Neural cell (in vitro differentiated cells): ENCODE data around the gene ELK4. TPM values are rescaled to one million over a fixed set of nuclear protein-coding genes. Genes with fewer than 3 reads are reported as not detected.

Experiments used
- H2AFZ ChIP-seq: fragments of 200-600, 300-800 bp; sonication (generic), shearing (Covaris generic); 2 replicates; pipeline ENCODE4 v1.6.0; 2014; ENCODE audit warnings: low read depth, mild to moderate bottlenecking, antibody characterized with exemption, low read length, moderate library complexity
- H3F3A ChIP-seq: fragments of 200-600 bp; shearing (Covaris generic); 2 replicates; pipeline ENCODE4 v1.6.1; 2016; ENCODE audit warnings: mild to moderate bottlenecking, moderate library complexity, mixed read lengths, antibody characterized with exemption, low read length; ENCODE audit not compliant: insufficient read depth, poor library complexity, severe bottlenecking
- H3K27ac ChIP-seq: fragments of 200-600, 300-800 bp; sonication (generic), shearing (Covaris generic); 2 replicates; pipeline ENCODE4 v1.5.1; 2014; ENCODE audit warnings: mild to moderate bottlenecking, low read length, moderate library complexity
- H3K27me3 ChIP-seq: fragments of 300-800, 200-600 bp; sonication (generic), shearing (Covaris generic); 2 replicates; pipeline ENCODE4 v1.6.0; 2014; ENCODE audit warnings: mild to moderate bottlenecking, low read depth, low read length, moderate library complexity; ENCODE audit not compliant: insufficient read depth
- H3K36me3 ChIP-seq: fragments of 300-800, 200-600 bp; sonication (generic), shearing (Covaris generic); 2 replicates; pipeline ENCODE4 v1.5.1; 2014; ENCODE audit warnings: mild to moderate bottlenecking, antibody characterized with exemption, low read length, moderate library complexity; ENCODE audit not compliant: insufficient read depth
- H3K4me2 ChIP-seq: fragments of 300-800, 200-600 bp; sonication (generic), shearing (Covaris generic); 2 replicates; pipeline ENCODE4 v1.6.0; 2014; ENCODE audit warnings: mild to moderate bottlenecking, low read length
- H3K4me3 ChIP-seq: fragments of 300-800, 200-600 bp; sonication (generic), shearing (Covaris generic); 2 replicates; pipeline ENCODE4 v1.5.1; 2014; ENCODE audit warnings: mild to moderate bottlenecking, low read length, moderate library complexity
- H3K79me2 ChIP-seq: fragments of 200-600 bp; shearing (Covaris generic); replicated peaks from 2 replicates; pipeline ENCODE4 v1.6.0; 2014; ENCODE audit warnings: mild to moderate bottlenecking, low read length, moderate library complexity; ENCODE audit not compliant: insufficient read depth
- H3K9ac ChIP-seq: fragments of 300-800, 200-600 bp; sonication (generic), shearing (Covaris generic); 2 replicates; pipeline ENCODE4 v1.6.1; 2016; ENCODE audit warnings: mild to moderate bottlenecking, low read length, mixed read lengths
- H3K9me2 ChIP-seq: fragments of 200-600 bp; shearing (Covaris generic); 2 replicates; pipeline ENCODE4 v1.6.1; 2016; ENCODE audit warnings: mild to moderate bottlenecking, low read length, mixed read lengths; ENCODE audit not compliant: insufficient read depth
- H3K9me3 ChIP-seq: fragments of 200-600, 300-800 bp; sonication (generic), shearing (Covaris generic); 2 replicates; pipeline ENCODE4 v1.6.1; 2016; ENCODE audit warnings: mild to moderate bottlenecking, mixed run types, low read length, moderate library complexity, mixed read lengths
- H4K20me1 ChIP-seq: fragments of 200-600 bp; shearing (Covaris generic); 2 replicates; pipeline ENCODE4 v1.6.1; 2016; ENCODE audit warnings: mild to moderate bottlenecking, mixed run types; ENCODE audit not compliant: insufficient read depth
- CTCF ChIP-seq: fragments of 450-650 bp; IDR thresholded peaks from 2 replicates; pipeline ENCODE4 v1.5.1; 2014; ENCODE audit warnings: antibody characterized with exemption, mild to moderate bottlenecking, moderate library complexity; ENCODE audit not compliant: poor library complexity, severe bottlenecking
- EP300 ChIP-seq: fragments of 450-650 bp; conservative IDR thresholded peaks from 2 replicates; pipeline ENCODE4 v1.6.1; 2014; ENCODE audit warnings: antibody characterized with exemption, mild to moderate bottlenecking, moderate library complexity; ENCODE audit not compliant: poor library complexity, severe bottlenecking
- EZH2 ChIP-seq: fragments of 200-600, 300-800 bp; shearing (Covaris generic), sonication (generic); IDR thresholded peaks from 2 replicates; pipeline ENCODE4 v1.6.1; 2014; ENCODE audit warnings: antibody characterized with exemption, low read length, borderline replicate concordance, mild to moderate bottlenecking; ENCODE audit not compliant: insufficient read depth, poor library complexity, severe bottlenecking
- MXI1 ChIP-seq: fragments of 450-650 bp; conservative IDR thresholded peaks from 2 replicates; pipeline ENCODE4 v1.6.1; 2014; ENCODE audit warnings: antibody characterized with exemption, mild to moderate bottlenecking; ENCODE audit not compliant: poor library complexity, severe bottlenecking
- POLR2AphosphoS5 ChIP-seq: IDR thresholded peaks from 2 replicates; pipeline ENCODE4 v1.6.1; 2012
- RAD21 ChIP-seq: fragments of 450-650 bp; conservative IDR thresholded peaks from 2 replicates; pipeline ENCODE4 v1.6.1; 2014; ENCODE audit warnings: antibody characterized with exemption, mild to moderate bottlenecking, moderate library complexity
- SMC3 ChIP-seq: fragments of 450-650 bp; conservative IDR thresholded peaks from 2 replicates; pipeline ENCODE4 v1.6.1; 2014; ENCODE audit warnings: antibody characterized with exemption, mild to moderate bottlenecking, moderate library complexity; ENCODE audit not compliant: poor library complexity
- TAF1 ChIP-seq: IDR thresholded peaks from 2 replicates; pipeline ENCODE4 v1.6.1; 2012; ENCODE audit warnings: low read depth
- polyA plus RNA-seq: library from polyadenylated mRNA; depleted of rRNA; stranded (reverse); fragments of >200 nt; gene quantifications from 2 replicates; pipeline ENCODE4 v1.2.3, GENCODE V29; 2014
- TF ChIP-seq, protein P1 (sequence below): IDR thresholded peaks from 2 replicates; pipeline ENCODE4 v1.6.1; 2012; ENCODE audit warnings: borderline replicate concordance

The ELK4 gene
- polyA plus RNA-seq, 1 donor from 2014 or later: 10.0 TPM

- H3K4me2 ChIP-seq: no peak overlapping the region
- H3K27me3 ChIP-seq: no peaks in the 10 kb centered on the region
- H4K20me1 ChIP-seq: no peaks in the 10 kb centered on the region
- H3K27ac ChIP-seq: no peak overlapping the region
- TF ChIP-seq RAD21 (no peak), TAF1 (no peak), CTCF (no peak), POLR2AphosphoS5 (no peak), SMC3 (no peak), EZH2 (no peak), EP300 (no peak), MXI1 (no peak)
- TF ChIP-seq, protein P1, sequence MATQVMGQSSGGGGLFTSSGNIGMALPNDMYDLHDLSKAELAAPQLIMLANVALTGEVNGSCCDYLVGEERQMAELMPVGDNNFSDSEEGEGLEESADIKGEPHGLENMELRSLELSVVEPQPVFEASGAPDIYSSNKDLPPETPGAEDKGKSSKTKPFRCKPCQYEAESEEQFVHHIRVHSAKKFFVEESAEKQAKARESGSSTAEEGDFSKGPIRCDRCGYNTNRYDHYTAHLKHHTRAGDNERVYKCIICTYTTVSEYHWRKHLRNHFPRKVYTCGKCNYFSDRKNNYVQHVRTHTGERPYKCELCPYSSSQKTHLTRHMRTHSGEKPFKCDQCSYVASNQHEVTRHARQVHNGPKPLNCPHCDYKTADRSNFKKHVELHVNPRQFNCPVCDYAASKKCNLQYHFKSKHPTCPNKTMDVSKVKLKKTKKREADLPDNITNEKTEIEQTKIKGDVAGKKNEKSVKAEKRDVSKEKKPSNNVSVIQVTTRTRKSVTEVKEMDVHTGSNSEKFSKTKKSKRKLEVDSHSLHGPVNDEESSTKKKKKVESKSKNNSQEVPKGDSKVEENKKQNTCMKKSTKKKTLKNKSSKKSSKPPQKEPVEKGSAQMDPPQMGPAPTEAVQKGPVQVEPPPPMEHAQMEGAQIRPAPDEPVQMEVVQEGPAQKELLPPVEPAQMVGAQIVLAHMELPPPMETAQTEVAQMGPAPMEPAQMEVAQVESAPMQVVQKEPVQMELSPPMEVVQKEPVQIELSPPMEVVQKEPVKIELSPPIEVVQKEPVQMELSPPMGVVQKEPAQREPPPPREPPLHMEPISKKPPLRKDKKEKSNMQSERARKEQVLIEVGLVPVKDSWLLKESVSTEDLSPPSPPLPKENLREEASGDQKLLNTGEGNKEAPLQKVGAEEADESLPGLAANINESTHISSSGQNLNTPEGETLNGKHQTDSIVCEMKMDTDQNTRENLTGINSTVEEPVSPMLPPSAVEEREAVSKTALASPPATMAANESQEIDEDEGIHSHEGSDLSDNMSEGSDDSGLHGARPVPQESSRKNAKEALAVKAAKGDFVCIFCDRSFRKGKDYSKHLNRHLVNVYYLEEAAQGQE: no peak
- no peak overlapping the region for H3K4me3 ChIP-seq
- H3F3A ChIP-seq: no peaks in the 10 kb centered on the region
- H3K79me2 ChIP-seq: peaks cover 43% of the 10 kb centered on the region
- H2AFZ ChIP-seq: no peak overlapping the region
- no peak overlapping the region for H3K9ac ChIP-seq
- peaks cover 5% of the 10 kb centered on the region for H3K36me3 ChIP-seq
- no peaks in the 10 kb centered on the region for H3K9me2 ChIP-seq
- no peaks in the 10 kb centered on the region for H3K9me3 ChIP-seq
Observed at GRCh38 chr1:205626216-205626615, 5.6 kb downstream of the ELK4 start.

DNA sequence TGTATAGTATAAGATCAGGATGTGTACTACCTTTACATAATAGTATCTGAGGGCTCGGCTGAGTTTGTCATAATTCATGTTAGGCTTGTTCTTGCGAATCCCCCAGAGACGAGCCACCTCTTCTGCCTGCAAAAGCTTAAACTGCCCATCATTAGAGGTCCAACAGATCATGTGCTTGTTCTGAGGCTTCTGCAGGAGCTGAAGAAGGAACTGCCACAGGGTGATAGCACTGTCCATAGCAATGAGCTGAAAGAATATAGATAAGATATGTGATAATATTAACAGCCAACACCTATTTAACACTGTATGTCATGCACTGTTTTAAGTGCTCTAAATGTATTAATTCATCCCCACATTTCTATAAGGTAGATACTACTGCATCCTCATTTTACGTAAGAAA lies 8.2 kb downstream of the ELK4 start:
- peak overlapping the region; percentile 38 for H3K4me3 ChIP-seq
- H3K36me3 ChIP-seq: peaks cover 5% of the 10 kb centered on the region
- no peak for TF ChIP-seq RAD21
- TF ChIP-seq POLR2AphosphoS5: no peak
- TF ChIP-seq, protein P1: no peak
- no peak for TF ChIP-seq CTCF
- TF ChIP-seq TAF1: no peak
- no peak for TF ChIP-seq EP300
- no peak for TF ChIP-seq EZH2
- no peak for TF ChIP-seq MXI1
- TF ChIP-seq SMC3: no peak
- H2AFZ ChIP-seq: no peak overlapping the region
- no peak overlapping the region for H3K4me2 ChIP-seq
- H3K79me2 ChIP-seq: peaks cover 21% of the 10 kb centered on the region
- H3K9me2 ChIP-seq: no peaks in the 10 kb centered on the region
- H4K20me1 ChIP-seq: no peaks in the 10 kb centered on the region
- H3K27ac ChIP-seq: no peak overlapping the region
- H3K9ac ChIP-seq: no peak overlapping the region
- H3K27me3 ChIP-seq: no peaks in the 10 kb centered on the region
- no peaks in the 10 kb centered on the region for H3F3A ChIP-seq
- H3K9me3 ChIP-seq: no peaks in the 10 kb centered on the region
